Gastrocnemius medialis (tissue), 4 donors: ENCODE measurements around the gene YWHAG.

Experiments used
- CTCF ChIP-seq, 5 experiments: fragments of 450-650 bp in 3 of 5; fragments of 200-600 bp in 2 of 5; sonication (generic) in 2 of 5; IDR thresholded peaks in 4 of 5; conservative IDR thresholded peaks in 1 of 5; 1 replicate in 4 of 5; 2 replicates in 1 of 5; pipeline ENCODE4 v1.5.1; 2016 to 2019; ENCODE audit warnings: antibody characterized with exemption in 5 of 5, mild to moderate bottlenecking in 3 of 5, moderate library complexity in 3 of 5
- POLR2A ChIP-seq, 2 donors: fragments of 450-650 bp; IDR thresholded peaks; one replicate each; pipeline ENCODE4 v1.6.1; 2017; ENCODE audit warnings: antibody characterized with exemption in 2 of 2, mild to moderate bottlenecking in 2 of 2, moderate library complexity in 2 of 2

GRCh38 chr7:76338298-76339084, 20.3 kb downstream of the YWHAG start:
- no peak for TF ChIP-seq CTCF (IDR thresholded peaks at IDR 0.05 in 4 of 5, conservative IDR thresholded peaks at IDR 0.05 in 1 of 5)
- no peak for TF ChIP-seq POLR2A (IDR thresholded peaks at IDR 0.05)
